Lower lobe of right lung (tissue), 2 donors: Measurements from ENCODE around the gene DOCK10. TPM values are rescaled to one million over a fixed set of nuclear protein-coding genes. Genes with fewer than 3 reads are reported as not detected.

Source experiments
- ATAC-seq, 2 donors: fragments of 200-7000 bp; cut with Tn5 transposase; one replicate each; pipeline ENCODE4 v1.9.1; 2020 to 2022; ENCODE audit warnings: mild to moderate bottlenecking in 2 of 2, moderate library complexity in 2 of 2
- DNase-seq: peaks from one replicate; pipeline ENCODE4 v3.0.0-alpha.2; 2020
- H3K27ac ChIP-seq: fragments of 200-600 bp; one replicate; pipeline ENCODE4 v1.8.0; 2022
- H3K27me3 ChIP-seq: fragments of 200-600 bp; one replicate; pipeline ENCODE4 v1.8.0; 2022; ENCODE audit warnings: low read depth
- H3K36me3 ChIP-seq: fragments of 200-600 bp; one replicate; pipeline ENCODE4 v1.8.0; 2022; ENCODE audit warnings: mild to moderate bottlenecking
- H3K4me1 ChIP-seq: fragments of 200-600 bp; one replicate; pipeline ENCODE4 v1.8.0; 2022
- H3K4me3 ChIP-seq: fragments of 200-600 bp; one replicate; pipeline ENCODE4 v1.8.0; 2022; ENCODE audit warnings: mild to moderate bottlenecking
- H3K9me3 ChIP-seq: fragments of 200-600 bp; one replicate; pipeline ENCODE4 v1.8.0; 2022
- CTCF ChIP-seq: fragments of 200-600 bp; IDR thresholded peaks from one replicate; pipeline ENCODE4 v1.8.0; 2022; ENCODE audit warnings: antibody characterized with exemption, mild to moderate bottlenecking
- intact Hi-C: fragments of 100-400 bp; cut with DNase I; formaldehyde crosslinking; loops from one replicate; pipeline ENCODE4 v1.11.0; 2022
- total RNA-seq: library from RNA; stranded (reverse); fragmentation: NEBNext Ultra II Directional; extraction: Animal tissue kit (Norgen Biotek cat#: 25700); gene quantifications from one replicate; pipeline ENCODE4 v1.2.1, GENCODE V29; 2021
- donor health status: DM: no; HTN: yes; CAD: no; lungs with severe emphysema.

The DOCK10 gene
- total RNA-seq, 1 donor from 2014 or later, result 52.3 TPM

- H3K4me1 ChIP-seq, result peaks cover 23% of the 10 kb centered on the region
- no peak for DNase-seq
- peak overlapping the region; percentile 0 for H3K27ac ChIP-seq
- ATAC-seq, result no peak
- H3K9me3 ChIP-seq, result no peaks in the 10 kb centered on the region
- intact Hi-C loops, result no loop called here
- H3K27me3 ChIP-seq, result no peaks in the 10 kb centered on the region
- no peak for TF ChIP-seq CTCF
- H3K36me3 ChIP-seq, result no peaks in the 10 kb centered on the region
- H3K4me3 ChIP-seq, result no peak overlapping the region
These were observed 103.6 kb downstream of the DOCK10 start for GRCh38 chr2:224938651-224939182.

- intact Hi-C loops, result no loop called here
- peak overlapping the region; percentile 0 for H3K27ac ChIP-seq
- no peaks in the 10 kb centered on the region for H3K9me3 ChIP-seq
- no peak for TF ChIP-seq CTCF
- H3K4me3 ChIP-seq, result no peak overlapping the region
- no peaks in the 10 kb centered on the region for H3K36me3 ChIP-seq
- no peak for DNase-seq
- peaks cover 23% of the 10 kb centered on the region for H3K4me1 ChIP-seq
- no peaks in the 10 kb centered on the region for H3K27me3 ChIP-seq
- ATAC-seq, result peak in 1 of 2 donors; percentile 32
These were observed 104.4 kb downstream of the DOCK10 start for GRCh38 chr2:224937887-224938286.

- DNase-seq, result no peak
- TF ChIP-seq CTCF, result no peak
- intact Hi-C loops, result no loop called here
- H3K4me3 ChIP-seq, result no peak overlapping the region
- H3K9me3 ChIP-seq, result no peaks in the 10 kb centered on the region
- peaks cover 48% of the 10 kb centered on the region for H3K4me1 ChIP-seq
- H3K36me3 ChIP-seq, result no peaks in the 10 kb centered on the region
- no peaks in the 10 kb centered on the region for H3K27me3 ChIP-seq
- H3K27ac ChIP-seq, result no peak overlapping the region
- ATAC-seq, result no peak
These were observed 107.6 kb downstream of the DOCK10 start for GRCh38 chr2:224934526-224935188.

- no peak for ATAC-seq
- DNase-seq, result no peak
- TF ChIP-seq CTCF, result no peak
These were observed 108.8 kb downstream of the DOCK10 start for GRCh38 chr2:224933431-224933830.

GRCh38 chr2:224932522-224932921, 109.7 kb downstream of the DOCK10 start:
- DNase-seq (no peak), ATAC-seq (no peak)
- H3K27me3 ChIP-seq, result no peaks in the 10 kb centered on the region
- TF ChIP-seq CTCF, result no peak
- no peaks in the 10 kb centered on the region for H3K36me3 ChIP-seq
- intact Hi-C loops, result no loop called here
- no peaks in the 10 kb centered on the region for H3K9me3 ChIP-seq
- H3K27ac ChIP-seq, result no peak overlapping the region
- peaks cover 53% of the 10 kb centered on the region for H3K4me1 ChIP-seq
- H3K4me3 ChIP-seq, result no peak overlapping the region

More at GRCh38 chr2:224933431-224933830, 108.8 kb downstream of the DOCK10 start:
- no peaks in the 10 kb centered on the region for H3K9me3 ChIP-seq
- H3K27ac ChIP-seq, result no peak overlapping the region
- peaks cover 49% of the 10 kb centered on the region for H3K4me1 ChIP-seq
- intact Hi-C loops, result no loop called here
- no peaks in the 10 kb centered on the region for H3K27me3 ChIP-seq
- H3K4me3 ChIP-seq, result no peak overlapping the region
- H3K36me3 ChIP-seq, result no peaks in the 10 kb centered on the region
